Measurements from ENCODE around the gene DNASE1L3.
"Not testable (repeated sequence)": the region's sequence is repeated elsewhere in the genome, so short reads cannot be mapped to it uniquely, and the experiment has no call there.

Gene DNASE1L3

GRCh38 chr3:58201451-58201850 lies 9.3 kb downstream of the DNASE1L3 start:
- DNase-seq: not testable (repeated sequence)

GRCh38 chr3:58200846-58201355 lies 9.9 kb downstream of the DNASE1L3 start:
- no peak for DNase-seq

- no peak for DNase-seq
Observed at GRCh38 chr3:58200121-58200709, 10.6 kb downstream of the DNASE1L3 start.

- no peak for DNase-seq
Observed at GRCh38 chr3:58198804-58199203, 12.0 kb downstream of the DNASE1L3 start.

- no peak for DNase-seq
Observed at GRCh38 chr3:58198362-58198761, 12.4 kb downstream of the DNASE1L3 start.

- no peak for DNase-seq
Observed at GRCh38 chr3:58197588-58197987, 13.2 kb downstream of the DNASE1L3 start.

GRCh38 chr3:58193682-58194407 lies 16.9 kb downstream of the DNASE1L3 start:
- DNase-seq: no peak

- no peak for DNase-seq
Observed at GRCh38 chr3:58192069-58192468, 18.7 kb downstream of the DNASE1L3 start.

- DNase-seq: no peak
Observed at GRCh38 chr3:58191361-58191991, 19.3 kb downstream of the DNASE1L3 start.

- no peak for DNase-seq
Observed at GRCh38 chr3:58190882-58191281, 19.9 kb downstream of the DNASE1L3 start.

- DNase-seq: no peak
Observed at GRCh38 chr3:58190291-58190690, 20.5 kb downstream of the DNASE1L3 start.

- no peak for DNase-seq
Observed at GRCh38 chr3:58189691-58190090, 21.1 kb downstream of the DNASE1L3 start.

GRCh38 chr3:58188921-58189451 lies 21.8 kb downstream of the DNASE1L3 start:
- DNase-seq: no peak

GRCh38 chr3:58188173-58188564 lies 22.6 kb downstream of the DNASE1L3 start:
- DNase-seq: no peak

GRCh38 chr3:58184982-58185360 lies 25.8 kb downstream of the DNASE1L3 start:
- DNase-seq: no peak

GRCh38 chr3:58184309-58184981 lies 26.3 kb downstream of the DNASE1L3 start:
- DNase-seq: no peak

GRCh38 chr3:58183891-58184290 lies 26.9 kb downstream of the DNASE1L3 start:
- DNase-seq: no peak

- DNase-seq: no peak
Observed at GRCh38 chr3:58183221-58183620, 27.6 kb downstream of the DNASE1L3 start.

GRCh38 chr3:58180940-58181587 lies 29.7 kb downstream of the DNASE1L3 start:
- no peak for DNase-seq

GRCh38 chr3:58180099-58180880 lies 30.5 kb downstream of the DNASE1L3 start:
- no peak for DNase-seq

Data from amygdala (tissue), 56 donors.